Lung (tissue), 12 donors: ENCODE data around the gene DNHD1. TPM values are rescaled to one million over a fixed set of nuclear protein-coding genes. Genes with fewer than 3 reads are reported as not detected.

Source experiments
- ATAC-seq: fragments of 200-7000 bp; cut with Tn5 transposase; one replicate; pipeline ENCODE4 v1.9.1; 2020; ENCODE audit warnings: moderate number of reproducible peaks; ENCODE audit not compliant: insufficient read depth, low FRiP score
- DNase-seq, 3 donors: peaks; one replicate each; pipeline ENCODE4 v3.0.0-alpha.2; 2013 to 2017
- H3K27ac ChIP-seq, 2 donors: one replicate each; pipeline ENCODE4 v1.5.1; 2013; ENCODE audit warnings: mild to moderate bottlenecking in 2 of 2, moderate library complexity in 2 of 2, control low read depth in 1 of 2, inconsistent platforms in 1 of 2, low read depth in 1 of 2, low read length in 1 of 2
- H3K27me3 ChIP-seq, 3 donors: one replicate each; pipeline ENCODE4 v1.5.1; 2013; ENCODE audit warnings: low read length in 2 of 3; ENCODE audit not compliant: control insufficient read depth in 3 of 3, insufficient read depth in 3 of 3
- H3K36me3 ChIP-seq, 4 donors: one replicate each; pipeline ENCODE4 v1.5.1; 2013; ENCODE audit warnings: low read length in 4 of 4, mild to moderate bottlenecking in 1 of 4, moderate library complexity in 1 of 4; ENCODE audit not compliant: control insufficient read depth in 4 of 4, insufficient read depth in 4 of 4
- H3K4me1 ChIP-seq, 5 donors: one replicate each; pipeline ENCODE4 v1.5.1; 2013; ENCODE audit warnings: low read length in 5 of 5, mild to moderate bottlenecking in 2 of 5, moderate library complexity in 1 of 5; ENCODE audit not compliant: control insufficient read depth in 5 of 5, insufficient read depth in 5 of 5
- H3K4me3 ChIP-seq: one replicate; pipeline ENCODE4 v1.5.1; 2013; ENCODE audit warnings: mild to moderate bottlenecking, control low read depth, moderate library complexity
- H3K9ac ChIP-seq, 2 donors: one replicate each; pipeline ENCODE4 v1.5.1; 2013; ENCODE audit warnings: low read length in 2 of 2, control low read depth in 1 of 2; ENCODE audit not compliant: insufficient read depth in 1 of 2
- H3K9me3 ChIP-seq, 4 donors: one replicate each; pipeline ENCODE4 v1.5.1; 2013; ENCODE audit warnings: low read length in 3 of 4, mild to moderate bottlenecking in 1 of 4, moderate library complexity in 1 of 4; ENCODE audit not compliant: control insufficient read depth in 4 of 4, insufficient read depth in 3 of 4
- CTCF ChIP-seq: IDR thresholded peaks from 2 replicates; pipeline ENCODE4 v1.5.1; 2012; ENCODE audit warnings: mild to moderate bottlenecking; ENCODE audit errors: control extremely low read depth, extremely low read depth
- WGBS, 2 donors: extraction: QIAGEN DNeasy Blood & Tissue Kit; methylation state at CpG; one replicate each; pipeline ENCODE4 v1.1.7; 2013; 5-methylcytosine and 5-hydroxymethylcytosine counted together
- polyA plus RNA-seq, 2 donors: library from polyadenylated mRNA; stranded (reverse); fragments of 200-250 nt; gene quantifications; one replicate each; pipeline ENCODE4 v1.2.1, GENCODE V29; 2013
- total RNA-seq, 2 donors: library from RNA; depleted of rRNA in 1 of 2; stranded (reverse); fragments of >200 nt in 1 of 2; gene quantifications; one replicate each; pipeline ENCODE4 v1.2.1, GENCODE V29; 2014 to 2021
- donor health status: control.
- donor health status: control.
- donor health status: Bipolar disorder and iron deficiency.
- donor health status: healthy.
- donor health status: DM: yes; HTN: yes; CAD: no.

DNHD1 gene
- total and polyA plus RNA-seq, 4 donors, result 4.5 to 15.6 (median 12.0) TPM

GRCh38 chr11:6544921-6545850, 48.1 kb downstream of the DNHD1 start:
- Histone ChIP-seq H3K9me3 (no peaks in the 10 kb centered on the region), H3K27ac (no peak overlapping the region), H3K4me3 (no peak overlapping the region), H3K9ac (no peak overlapping the region), H3K4me1 (no peaks in the 10 kb centered on the region), H3K36me3 (peaks cover 0 to 24% (median 2%) of the 10 kb centered on the region in 4 donors), H3K27me3 (no peaks in the 10 kb centered on the region)
- no peak for TF ChIP-seq CTCF
- ATAC-seq, result no peak
- DNase-seq, result no peak
- 95% methylated on average over 18 to 19 of the region's 19 CpGs for WGBS, 2 donors

- no peak for TF ChIP-seq CTCF
- H3K9ac ChIP-seq, result no peak overlapping the region
- H3K9me3 ChIP-seq, result no peaks in the 10 kb centered on the region
- no peak overlapping the region for H3K4me3 ChIP-seq
- ATAC-seq, result no peak
- no peaks in the 10 kb centered on the region for H3K27me3 ChIP-seq
- no peak for DNase-seq
- H3K27ac ChIP-seq, result no peak overlapping the region
- H3K4me1 ChIP-seq, result no peaks in the 10 kb centered on the region
- peaks cover 0 to 24% (median 2%) of the 10 kb centered on the region in 4 donors for H3K36me3 ChIP-seq
- WGBS, 2 donors, result 98% methylated on average over 14 of the region's 14 CpGs
Observed at GRCh38 chr11:6545917-6546605, 49.0 kb downstream of the DNHD1 start.

DNA sequence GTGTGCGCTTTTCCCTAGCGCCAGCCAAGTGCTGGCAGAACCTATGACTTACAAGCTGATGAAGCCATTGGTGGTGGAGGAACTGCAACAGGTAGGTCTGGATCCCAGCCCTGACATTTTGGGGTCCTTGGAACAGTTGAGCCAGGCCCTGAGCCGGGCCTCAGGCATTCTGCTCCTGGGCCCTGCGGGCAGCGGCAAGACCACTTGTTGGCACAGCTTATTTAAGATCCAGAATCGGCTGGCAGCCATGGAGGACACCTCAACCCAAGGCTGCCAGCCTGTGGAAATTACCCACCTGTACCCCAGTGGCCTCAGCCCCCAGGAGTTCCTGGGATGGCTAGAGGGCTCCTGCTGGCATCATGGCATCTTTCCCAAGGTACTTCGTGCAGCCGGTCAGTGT, 49.7 kb downstream of the DNHD1 start:
- DNase-seq (no peak), ATAC-seq (no peak)
- Histone ChIP-seq H3K27me3 (no peaks in the 10 kb centered on the region), H3K36me3 (peaks cover 0 to 24% (median 2%) of the 10 kb centered on the region in 4 donors), H3K4me1 (no peaks in the 10 kb centered on the region), H3K9me3 (no peaks in the 10 kb centered on the region), H3K27ac (no peak overlapping the region), H3K9ac (no peak overlapping the region), H3K4me3 (no peak overlapping the region)
- WGBS, 2 donors, result 98% methylated on average over 8 of the region's 8 CpGs
- no peak for TF ChIP-seq CTCF
